Measurements from ENCODE around the gene OXCT2.

The OXCT2 gene

GRCh38 chr1:39720094-39720999 lies 50.8 kb downstream of the OXCT2 start:
- H3K27me3 Mint-ChIP-seq: peaks cover 42% of the 10 kb centered on the region
- H3K4me1 Mint-ChIP-seq: no peaks in the 10 kb centered on the region
- CTCF ChIA-PET: interaction anchor here (0.6 to 2.2 kb wide), 11 partner anchors 18 to 622 kb away, joined by 3 to 9 read pairs (median 4); partner anchors contain the start of gene PPIE
- no peak for DNase-seq
- H3K9me3 Mint-ChIP-seq: no peaks in the 10 kb centered on the region
- no peaks in the 10 kb centered on the region for H3K36me3 Mint-ChIP-seq
- no peak overlapping the region for H3K27ac Mint-ChIP-seq
- H3K4me3 Mint-ChIP-seq: no peak overlapping the region

Measured in activated naive CD4-positive, alpha-beta T cell treated with anti-CD3 and anti-CD28 coated beads, Interleukin-2, amount 10 ng/mL, durations not matched to agents 7 days and 5 days (primary cell).